HuH-7 (cell line): ENCODE results near the gene H2AZ2.
"Not testable (repeated sequence)": the region's sequence is repeated elsewhere in the genome, so short reads cannot be mapped to it uniquely, and the experiment has no call there.

Source experiments
- DNase-seq: peaks from one replicate; pipeline ENCODE4 v3.0.0; 2011; ENCODE audit warnings: low spot score

H2AZ2 gene

GRCh38 chr7:44814919-44815318, 33.0 kb downstream of the H2AZ2 start:
- DNase-seq: no peak

GRCh38 chr7:44811571-44811970, 36.3 kb downstream of the H2AZ2 start:
- no peak for DNase-seq

GRCh38 chr7:44811093-44811492, 36.8 kb downstream of the H2AZ2 start:
- DNase-seq: no peak

GRCh38 chr7:44808914-44809393, 38.9 kb downstream of the H2AZ2 start:
- DNase-seq: no peak

- DNase-seq: no peak
Observed at GRCh38 chr7:44805950-44806349, 41.9 kb downstream of the H2AZ2 start.

- not testable (repeated sequence) for DNase-seq
Observed at GRCh38 chr7:44803828-44804519, 43.9 kb downstream of the H2AZ2 start.

GRCh38 chr7:44802418-44803025, 45.4 kb downstream of the H2AZ2 start:
- DNase-seq: no peak

- no peak for DNase-seq
Observed at GRCh38 chr7:44801890-44802289, 46.0 kb downstream of the H2AZ2 start.

- no peak for DNase-seq
Observed at GRCh38 chr7:44799939-44800338, 47.9 kb downstream of the H2AZ2 start.

GRCh38 chr7:44798649-44799305, 49.1 kb downstream of the H2AZ2 start:
- no peak for DNase-seq

- peak; percentile 75 for DNase-seq
Observed at GRCh38 chr7:44797329-44798258, 50.3 kb downstream of the H2AZ2 start.

- peak; percentile 99 for DNase-seq
Observed at GRCh38 chr7:44796504-44797328, 51.2 kb downstream of the H2AZ2 start, which contains the start of gene PPIA. PPIA (plus strand) TSS chr7:44796681; CDS start chr7:44796725, 44 bp downstream.

GRCh38 chr7:44796034-44796503, 51.8 kb downstream of the H2AZ2 start:
- no peak for DNase-seq

- no peak for DNase-seq
Observed at GRCh38 chr7:44794331-44794730, 53.6 kb downstream of the H2AZ2 start.

GRCh38 chr7:44793919-44794318, 54.0 kb downstream of the H2AZ2 start:
- no peak for DNase-seq

GRCh38 chr7:44791278-44792219, 56.3 kb downstream of the H2AZ2 start:
- DNase-seq: no peak

- DNase-seq: no peak
Observed at GRCh38 chr7:44789990-44790389, 57.9 kb downstream of the H2AZ2 start.

- DNase-seq: no peak
Observed at GRCh38 chr7:44787762-44788161, 60.1 kb downstream of the H2AZ2 start.

GRCh38 chr7:44787041-44787440, 60.8 kb downstream of the H2AZ2 start:
- DNase-seq: no peak

GRCh38 chr7:44785218-44785617, 62.7 kb downstream of the H2AZ2 start:
- not testable (repeated sequence) for DNase-seq
